HG03066 (cell line): ENCODE data around the gene XCL1.
"Not testable (repeated sequence)": the region's sequence is repeated elsewhere in the genome, so short reads cannot be mapped to it uniquely, and the experiment has no call there.

Experiments used
- ATAC-seq: cut with Tn5 transposase; IDR thresholded peaks from one replicate; pipeline ENCODE4 v1.9.1; 2021; ENCODE audit warnings: low read depth; ENCODE audit not compliant: unreplicated experiment

Gene XCL1

DNA sequence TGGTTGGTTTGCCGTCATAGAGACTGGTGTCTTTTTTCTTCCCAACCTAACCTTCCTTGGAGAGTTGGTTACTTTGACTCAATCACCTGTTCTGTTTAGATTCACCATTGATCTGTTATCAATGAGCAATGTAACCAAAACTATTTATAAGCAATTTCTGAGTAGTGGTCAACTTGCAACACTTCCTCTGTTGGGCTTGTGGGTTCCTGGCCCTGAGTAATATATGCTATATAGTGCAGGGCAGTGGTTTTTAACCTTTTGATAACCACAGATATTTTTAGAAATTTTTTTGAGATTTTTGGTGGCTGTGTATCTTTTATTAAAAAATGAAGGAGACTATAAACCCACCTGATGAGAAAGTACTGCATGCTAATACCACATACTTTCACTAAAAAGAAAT, 9.4 kb upstream of the XCL1 start:
- no peak for ATAC-seq

DNA sequence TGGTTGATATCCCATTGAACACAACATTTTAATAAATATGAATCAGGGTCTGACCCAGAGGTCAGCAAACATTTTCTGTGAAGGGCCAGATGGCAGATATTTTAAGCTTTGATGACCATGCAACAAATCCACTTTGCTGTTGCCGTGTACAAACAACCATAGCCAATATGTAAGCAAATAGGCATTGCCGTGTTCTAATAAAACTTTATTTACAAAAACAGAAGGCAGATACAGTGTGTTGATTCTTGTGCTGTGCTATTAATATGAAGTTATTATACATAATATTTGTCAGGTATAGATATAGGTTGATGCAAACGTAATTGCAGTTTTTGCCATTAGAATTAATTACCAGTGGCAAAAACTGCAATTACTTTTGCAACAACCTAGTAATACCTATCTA, 8.8 kb upstream of the XCL1 start:
- ATAC-seq = no peak

DNA sequence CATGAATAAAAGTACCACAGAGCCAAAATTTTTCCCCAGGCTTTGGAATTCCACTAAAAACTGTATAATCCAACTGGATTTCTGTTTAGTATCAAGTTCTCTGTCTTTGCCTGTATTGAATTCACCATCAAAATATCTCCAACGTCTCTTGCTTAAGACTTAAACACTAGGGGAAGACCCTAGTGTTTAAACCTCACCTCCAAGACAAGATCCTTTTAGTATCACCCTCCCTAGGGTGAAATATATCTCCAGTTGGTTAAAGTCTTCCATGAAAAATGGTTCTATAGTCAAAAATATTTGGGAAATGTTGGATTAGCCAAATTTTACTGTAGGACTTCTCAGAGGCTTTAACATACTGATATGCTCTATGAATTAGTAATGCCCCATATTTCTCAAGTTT, 8.1 kb upstream of the XCL1 start:
- no peak for ATAC-seq

DNA sequence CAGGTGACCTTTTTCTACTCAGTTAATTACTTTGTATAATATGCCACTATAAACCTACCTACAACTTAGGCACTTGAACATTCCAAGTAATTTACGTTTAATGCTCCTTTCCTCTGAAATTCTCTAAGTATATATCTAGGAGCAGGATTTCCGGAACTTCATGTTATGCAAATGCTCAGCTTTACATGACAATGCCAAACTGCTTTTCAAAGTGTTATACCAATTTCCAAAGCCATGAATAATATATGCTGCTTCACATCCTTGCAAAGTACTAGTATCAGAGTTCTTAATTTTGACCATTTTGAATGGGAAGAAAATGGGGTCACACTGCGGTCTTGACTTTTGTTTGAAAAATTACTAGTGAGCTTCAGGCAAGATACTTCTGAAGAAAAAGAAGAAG, 5.8 kb upstream of the XCL1 start:
- no peak for ATAC-seq

DNA sequence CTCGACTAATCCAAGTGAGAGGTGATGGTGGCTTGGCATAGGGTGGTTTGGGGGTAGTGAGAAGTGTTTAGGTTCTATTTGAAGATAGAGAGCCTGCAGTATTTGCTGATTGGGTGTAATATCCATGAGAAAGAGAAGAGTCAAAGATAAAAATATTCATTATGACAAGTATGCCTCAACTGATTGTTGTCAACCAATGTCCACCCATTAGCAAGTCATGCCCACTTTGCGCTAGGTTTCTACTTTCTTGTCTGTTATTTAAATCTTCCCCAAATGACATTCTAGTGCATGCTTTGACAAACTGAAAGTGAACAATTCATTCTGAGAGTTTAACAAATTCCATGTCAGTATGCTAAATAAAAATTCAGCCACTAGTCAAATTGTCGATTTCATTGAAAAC, 3.8 kb upstream of the XCL1 start:
- no peak for ATAC-seq

DNA sequence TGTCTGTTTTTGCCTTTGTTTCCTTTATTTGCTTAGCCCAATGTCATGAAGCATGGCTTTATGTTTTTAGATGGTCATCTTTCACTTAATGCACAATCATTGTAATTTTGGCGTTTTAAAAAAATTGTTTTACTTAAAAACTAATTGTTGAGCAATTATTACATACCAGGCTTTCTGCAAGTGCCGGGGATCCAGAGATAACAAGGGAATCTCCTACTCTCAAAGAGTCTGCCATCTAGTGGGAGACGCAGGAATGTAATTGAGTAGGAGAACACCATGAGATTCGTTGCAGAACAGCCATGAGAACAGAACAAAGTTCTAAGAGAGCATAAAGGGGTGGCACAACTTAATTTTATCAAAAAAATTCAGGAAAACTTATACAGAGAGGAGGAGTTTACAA, 2.2 kb upstream of the XCL1 start:
- not testable (repeated sequence) for ATAC-seq

DNA sequence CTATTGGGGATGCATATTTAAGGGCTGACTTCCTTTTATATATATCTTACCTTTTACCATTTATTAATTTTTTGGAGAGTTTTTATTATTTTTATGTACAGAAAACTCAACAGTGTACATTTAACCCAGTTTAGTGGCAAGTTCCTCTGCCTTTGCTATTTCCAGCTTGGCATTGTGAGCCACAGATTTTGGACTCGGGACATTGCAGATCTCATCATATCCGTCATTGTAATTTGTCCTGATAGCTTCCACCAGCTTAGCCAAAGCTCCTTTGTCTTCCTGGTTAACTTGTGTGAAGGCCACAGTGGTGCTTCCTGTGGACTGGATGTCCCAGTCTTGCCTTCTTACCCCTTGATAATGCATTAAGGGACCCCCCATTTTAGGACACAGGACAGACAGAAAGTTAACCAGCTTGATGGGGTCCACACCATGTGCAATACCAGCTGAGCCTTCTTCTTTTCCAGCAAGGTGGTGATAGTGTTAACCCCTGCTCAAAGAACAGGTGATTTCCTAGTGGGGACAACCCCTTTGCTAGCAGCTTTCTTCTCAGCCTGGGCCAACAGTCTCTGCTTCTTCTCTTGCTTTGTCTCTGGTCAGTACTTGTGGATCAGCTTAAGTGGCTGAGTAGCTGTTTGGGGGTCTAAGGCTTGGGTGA, 2.3 kb downstream of the XCL1 start:
- not testable (repeated sequence) for ATAC-seq

DNA sequence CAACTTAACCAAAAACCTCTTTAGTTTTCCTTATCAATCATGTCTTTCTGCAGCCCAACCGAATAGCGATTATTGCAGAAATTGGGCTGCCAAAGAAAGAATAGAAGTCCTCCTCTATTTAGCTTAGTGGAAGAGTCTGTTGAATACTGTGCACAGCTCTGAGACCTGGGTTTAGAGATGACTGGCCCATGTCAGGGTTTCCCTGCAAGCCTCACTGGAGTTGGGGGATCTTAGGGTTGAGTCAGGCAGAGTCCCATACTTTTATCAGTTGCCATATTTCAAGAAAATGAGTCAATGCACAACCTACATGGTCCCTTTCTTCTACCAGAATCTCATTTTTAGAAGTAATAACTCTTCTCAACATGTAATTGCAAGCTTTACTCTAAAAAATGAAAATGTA, 3.9 kb downstream of the XCL1 start:
- not testable (repeated sequence) for ATAC-seq

DNA sequence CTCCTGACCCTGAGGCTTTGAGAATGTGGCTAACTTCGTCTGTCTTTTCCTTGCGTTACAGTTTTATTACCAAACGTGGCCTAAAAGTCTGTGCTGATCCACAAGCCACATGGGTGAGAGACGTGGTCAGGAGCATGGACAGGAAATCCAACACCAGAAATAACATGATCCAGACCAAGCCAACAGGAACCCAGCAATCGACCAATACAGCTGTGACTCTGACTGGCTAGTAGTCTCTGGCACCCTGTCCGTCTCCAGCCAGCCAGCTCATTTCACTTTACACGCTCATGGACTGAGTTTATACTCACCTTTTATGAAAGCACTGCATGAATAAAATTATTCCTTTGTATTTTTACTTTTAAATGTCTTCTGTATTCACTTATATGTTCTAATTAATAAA, 4.6 kb downstream of the XCL1 start:
- ATAC-seq = not testable (repeated sequence)

DNA sequence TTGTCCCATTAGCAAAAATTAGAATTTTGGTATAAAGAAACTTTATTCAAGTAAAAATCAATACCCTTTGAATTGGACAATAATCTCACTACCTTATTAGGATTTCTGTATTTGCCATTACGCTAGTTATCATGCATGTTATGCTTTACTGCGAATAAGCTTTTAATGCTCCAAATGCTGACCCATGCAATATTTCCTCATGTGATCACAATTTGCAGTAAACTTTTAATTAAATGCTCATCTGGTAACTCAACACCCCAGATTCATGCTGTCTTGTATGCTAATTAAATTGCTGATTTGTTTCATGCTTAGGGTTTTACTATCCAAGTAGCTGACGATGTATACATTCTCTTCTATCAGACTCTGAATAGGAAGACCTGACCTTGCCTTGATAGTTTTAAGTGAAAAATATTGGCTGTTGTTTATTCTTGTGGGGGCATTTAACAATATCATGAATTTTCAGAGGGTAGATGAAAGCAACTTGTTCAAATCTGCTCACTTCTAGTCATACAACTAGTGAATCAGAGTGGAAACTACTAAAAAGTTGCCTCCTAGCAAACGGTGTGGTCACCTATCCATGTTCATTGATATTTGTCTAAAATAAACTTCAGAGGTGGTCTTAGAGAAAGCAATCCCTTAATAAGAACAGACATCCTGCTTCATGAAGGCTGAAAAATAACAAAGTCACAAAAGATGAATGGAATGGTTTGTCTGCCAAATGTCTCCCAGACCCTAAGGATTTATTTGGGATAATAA, 5.6 kb downstream of the XCL1 start:
- no peak for ATAC-seq

DNA sequence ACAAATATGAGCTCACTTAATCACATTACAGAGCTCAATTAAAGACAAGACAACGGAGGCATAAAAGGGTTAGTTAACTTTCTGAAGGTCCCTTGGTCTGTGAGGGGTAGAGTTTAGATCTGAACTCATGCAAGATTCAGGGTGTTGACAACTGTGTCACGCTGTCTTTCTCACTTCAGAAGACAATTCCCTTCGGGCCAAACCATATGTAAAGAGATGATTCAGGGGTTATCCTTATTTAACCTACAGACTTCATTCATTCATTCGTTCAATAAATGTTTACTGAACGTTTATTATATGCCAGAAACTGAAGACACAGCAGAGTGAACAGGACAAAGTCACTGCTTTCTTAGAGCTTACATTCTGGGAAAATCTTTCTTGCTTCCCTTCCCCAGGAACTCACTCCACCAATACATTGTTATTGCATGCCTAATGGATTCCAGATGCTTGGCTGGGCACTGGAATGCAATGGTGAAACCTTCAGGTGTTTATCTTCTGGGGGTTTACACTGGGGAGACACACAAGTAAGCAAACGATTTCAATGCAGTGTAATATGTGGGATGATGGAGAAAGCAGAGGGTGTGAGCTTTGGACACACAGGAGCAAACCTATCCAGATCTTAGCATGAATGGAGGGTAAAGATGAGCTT, 6.4 kb downstream of the XCL1 start:
- ATAC-seq = no peak

DNA sequence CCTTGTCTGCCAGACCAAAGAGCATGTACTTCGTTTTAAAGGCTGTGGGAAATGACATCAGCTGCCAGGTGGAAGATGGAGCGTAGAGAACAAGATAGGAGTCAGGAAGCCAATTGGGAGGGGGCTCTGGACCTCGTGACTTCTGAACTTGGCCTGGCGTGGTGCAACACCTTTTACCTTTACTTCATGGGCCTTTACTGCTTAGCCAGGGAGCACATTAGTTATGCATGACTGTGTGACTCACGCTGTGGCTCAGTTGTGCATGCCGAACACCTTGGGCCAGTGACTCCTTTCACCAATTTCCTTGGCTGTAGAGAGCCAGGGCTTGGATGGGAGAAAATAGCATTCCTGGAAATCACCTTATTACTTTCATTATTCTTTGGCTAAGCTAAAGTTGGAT, 7.2 kb downstream of the XCL1 start:
- no peak for ATAC-seq

DNA sequence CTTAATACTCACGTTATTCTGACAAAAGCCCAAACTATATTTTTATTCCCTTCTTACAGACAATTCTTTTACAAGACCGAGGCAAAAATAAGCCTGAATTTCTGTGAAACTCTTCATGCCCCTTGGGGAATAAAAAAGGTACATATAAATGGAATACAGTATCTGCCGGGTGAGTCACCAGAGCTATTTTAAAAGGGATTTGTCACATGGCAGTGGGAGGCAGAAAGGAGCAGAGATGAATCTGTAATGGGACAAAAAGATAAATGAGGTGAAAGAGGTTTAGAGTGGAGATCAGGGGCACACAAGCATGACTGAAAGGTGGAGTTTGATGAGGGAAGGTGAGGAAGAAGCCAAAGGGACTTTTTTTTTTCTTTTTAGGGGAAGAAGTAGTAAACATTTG, 8.8 kb downstream of the XCL1 start:
- ATAC-seq = no peak

DNA sequence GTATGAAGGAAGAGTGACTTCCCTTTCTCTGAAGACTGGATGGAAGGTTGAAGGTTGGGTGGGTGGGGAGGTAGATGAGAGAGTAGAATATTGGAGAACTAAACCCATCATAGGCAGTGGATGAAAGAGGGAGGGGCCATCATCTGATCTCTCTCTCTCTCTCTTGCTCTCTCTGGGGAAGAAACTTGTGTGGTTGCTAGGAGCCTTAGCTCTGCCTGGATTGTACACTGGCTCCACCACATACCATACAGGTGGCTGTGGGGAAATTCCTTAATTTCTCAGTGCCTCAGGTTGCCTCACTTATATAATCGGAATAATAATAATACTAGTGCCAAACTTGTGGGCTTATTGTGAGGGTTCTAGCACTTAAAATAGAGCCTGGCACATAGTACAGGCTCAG, 9.5 kb downstream of the XCL1 start:
- ATAC-seq = no peak

DNA sequence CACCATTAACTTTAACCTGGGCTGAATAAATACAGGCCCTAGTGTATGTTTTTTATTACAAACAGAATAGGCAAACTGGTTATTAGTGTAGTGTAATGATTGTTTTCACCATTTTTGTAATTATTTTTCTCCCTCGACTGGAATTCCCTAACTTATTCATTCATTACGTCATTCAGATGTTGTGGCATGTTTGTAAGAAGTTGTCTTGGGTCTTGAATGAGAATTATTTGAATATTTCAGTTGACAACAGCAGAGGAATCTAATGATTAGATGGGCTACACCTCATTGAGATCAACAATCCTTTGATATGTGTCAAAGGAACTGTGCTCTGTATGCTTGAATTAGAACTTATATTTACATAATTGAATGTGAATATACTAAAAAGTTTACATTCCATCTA, 12.8 kb downstream of the XCL1 start:
- ATAC-seq = no peak

DNA sequence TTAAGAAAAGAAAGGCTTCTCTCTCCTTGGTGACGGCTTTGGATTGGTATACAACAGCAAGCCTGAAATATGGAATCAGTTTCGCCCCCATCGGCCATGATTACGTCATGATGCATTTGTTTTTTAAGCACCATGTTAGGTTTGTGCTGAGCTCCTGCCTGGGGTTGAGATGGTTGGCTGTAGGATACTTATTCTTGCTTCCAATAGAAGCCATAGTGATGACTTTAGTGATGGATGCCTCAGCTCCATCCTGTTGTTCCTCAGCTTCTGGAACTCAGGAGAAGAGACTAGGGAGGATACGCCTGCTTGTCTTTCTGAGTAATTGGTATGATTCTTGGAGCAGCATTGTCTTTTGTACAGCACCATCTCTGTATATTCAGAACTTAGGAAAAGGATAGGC, 14.7 kb downstream of the XCL1 start:
- ATAC-seq = no peak

DNA sequence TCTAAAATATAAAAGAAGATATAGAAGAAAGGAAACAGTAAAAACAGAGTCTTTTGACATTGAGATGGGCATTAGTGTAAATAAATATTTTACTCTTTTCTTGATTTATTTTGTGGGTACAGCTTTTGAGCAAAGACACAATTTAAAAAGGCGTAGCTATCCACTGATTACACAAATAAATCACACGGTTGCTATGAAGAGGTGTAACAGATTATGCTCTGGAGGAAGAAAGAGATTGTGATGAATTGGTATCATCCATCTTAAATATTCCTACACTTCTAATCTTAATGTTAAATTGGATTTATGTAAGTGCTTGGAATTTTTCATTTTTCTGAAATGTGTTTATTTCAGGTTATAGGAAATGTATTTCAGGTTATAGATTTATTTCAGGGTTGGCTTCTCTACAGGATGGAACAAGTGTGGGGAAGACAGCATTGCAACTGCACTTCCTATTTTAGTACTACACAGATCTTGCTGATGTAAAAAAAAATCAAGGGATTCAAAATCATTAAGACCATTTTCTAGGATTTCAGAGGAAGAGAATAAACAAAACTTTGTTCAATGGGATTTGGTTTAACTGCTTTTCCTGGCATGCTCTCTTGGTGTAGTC, 15.3 kb downstream of the XCL1 start:
- no peak for ATAC-seq

DNA sequence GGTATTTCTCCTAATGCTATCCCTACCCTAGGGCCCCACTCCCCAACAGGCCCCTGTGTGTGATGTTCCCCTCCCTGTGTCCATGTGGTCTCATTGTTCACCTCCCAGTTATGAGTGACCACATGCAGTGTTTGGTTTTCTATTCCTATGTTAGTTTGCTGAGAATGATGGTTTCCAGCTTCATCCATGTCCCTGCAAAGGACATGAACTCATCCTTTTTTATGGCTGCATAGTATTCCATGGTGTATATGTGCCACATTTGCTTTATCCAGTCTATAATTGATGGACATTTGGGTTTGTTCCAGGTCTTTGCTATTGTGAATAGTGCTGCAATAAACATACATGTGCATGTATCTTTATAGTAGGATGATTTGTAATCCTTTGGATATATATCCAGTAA, 19.0 kb downstream of the XCL1 start:
- not testable (repeated sequence) for ATAC-seq

DNA sequence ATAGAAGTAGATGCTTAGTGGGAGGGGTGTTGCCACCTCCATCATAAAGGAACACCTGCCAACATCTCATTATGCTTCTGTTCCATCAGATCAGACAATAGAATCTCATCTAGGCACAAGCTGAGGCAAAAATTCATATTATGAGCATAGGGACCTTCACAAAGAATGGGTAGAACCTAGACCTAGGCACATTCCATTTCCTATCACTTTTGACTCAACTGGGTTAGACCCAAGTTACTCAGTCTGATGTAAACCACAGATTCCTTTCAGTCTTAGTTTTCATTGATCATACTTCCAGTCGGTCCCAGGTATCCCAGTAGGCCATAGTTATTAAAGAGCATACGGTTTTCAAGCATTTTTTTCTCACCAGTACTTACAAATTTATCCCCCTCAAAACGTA, 21.7 kb downstream of the XCL1 start:
- ATAC-seq = no peak

DNA sequence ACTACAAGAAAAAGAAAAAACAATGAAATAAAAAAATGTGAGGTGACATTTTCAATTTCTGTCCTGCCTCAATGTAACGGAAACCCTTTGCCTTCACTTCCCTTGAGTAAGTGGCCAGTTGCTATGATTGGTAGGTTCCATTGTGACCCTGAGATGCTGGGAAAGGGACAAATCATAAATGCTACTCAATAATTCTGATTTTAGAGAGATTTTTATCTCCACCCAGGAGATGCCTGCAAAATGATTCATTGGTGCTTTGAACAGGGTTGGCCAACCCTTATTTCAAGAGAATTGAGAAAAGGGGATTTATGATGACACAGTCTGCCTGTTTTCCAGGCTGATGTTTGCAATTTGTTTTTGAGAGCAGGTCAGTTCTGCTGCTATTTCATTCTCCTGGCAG, 22.5 kb downstream of the XCL1 start:
- no peak for ATAC-seq

DNA sequence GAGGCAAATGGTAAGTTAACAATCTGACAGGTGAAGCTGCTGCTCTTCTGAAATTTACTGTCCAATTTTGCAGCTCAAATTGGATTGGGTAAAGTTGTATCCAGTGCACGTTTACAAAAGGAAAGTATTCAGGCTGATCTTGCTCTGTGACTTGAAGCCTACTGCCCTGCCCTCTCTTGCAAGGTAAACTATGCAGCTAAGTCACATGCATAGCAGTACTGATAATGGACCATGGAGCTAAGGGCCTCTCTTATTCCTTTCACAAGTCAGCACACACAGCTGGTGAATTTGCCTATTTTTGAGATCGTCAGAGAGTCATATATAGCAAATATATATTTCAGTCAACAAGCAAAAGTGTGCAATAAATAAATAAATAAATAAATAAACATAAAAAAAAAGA, 23.2 kb downstream of the XCL1 start:
- no peak for ATAC-seq

DNA sequence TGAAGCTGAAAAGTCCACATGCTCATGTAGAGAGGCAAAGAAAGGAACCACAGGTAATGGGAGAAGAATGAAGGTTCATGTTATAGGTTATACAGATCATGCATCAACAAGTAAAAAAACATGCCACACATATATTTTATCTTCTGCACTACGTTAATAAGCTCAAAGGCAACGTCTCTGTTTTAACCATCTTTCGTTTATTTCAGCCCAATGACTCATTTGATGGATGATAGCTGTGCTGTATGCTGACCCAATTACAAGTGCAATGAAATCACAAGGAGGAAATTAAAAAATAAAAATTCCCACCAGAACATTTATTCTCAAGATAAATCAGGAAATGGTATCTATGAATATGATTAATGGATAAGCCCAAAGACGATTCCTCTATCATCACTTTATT, 24.6 kb downstream of the XCL1 start:
- ATAC-seq = no peak
